Renal pelvis (tissue), 12 donors: Measurements from ENCODE around the gene DTX3L. TPM values are rescaled to one million over a fixed set of nuclear protein-coding genes. Genes with fewer than 3 reads are reported as not detected.

ENCODE experiments used
- DNase-seq: peaks from one replicate; pipeline ENCODE4 v3.0.0-alpha.2; 2013
- long read RNA-seq, 16 experiments: transcript quantifications; one replicate each; lab custom pipeline, GENCODE V29; 2026
- polyA plus RNA-seq, 3 donors: library from polyadenylated mRNA; unstranded; fragments of 120-200 nt; gene quantifications; one replicate each; pipeline ENCODE4 v1.2.1, GENCODE V29; 2013; ENCODE audit not compliant: insufficient read length in 3 of 3

DTX3L gene
- 10 to 100 TPM; 10.6 to 16.4 (median 12.6) TPM for polyA plus RNA-seq
- long read RNA-seq, donor 1 = 0 reads
- long read RNA-seq, donor 2, full-length matches to known transcripts = 4 of 4 reads
- long read RNA-seq, donor 2, partial matches to known transcripts = 0 of 4 reads
- long read RNA-seq, donor 2, other reads (novel, unspliced or antisense) = 0 of 4 reads
- long read RNA-seq, donor 3, partial matches to known transcripts = 7 of 7 reads
- long read RNA-seq, donor 3, other reads (novel, unspliced or antisense) = 0 of 7 reads
- long read RNA-seq, donor 4, full-length matches to known transcripts = 2 of 2 reads
- long read RNA-seq, donor 4, partial matches to known transcripts = 0 of 2 reads
- long read RNA-seq, donor 4, other reads (novel, unspliced or antisense) = 0 of 2 reads
- long read RNA-seq, donor 5, full-length matches to known transcripts = 1 of 1 reads
- long read RNA-seq, donor 5, partial matches to known transcripts = 0 of 1 reads
- long read RNA-seq, donor 5, other reads (novel, unspliced or antisense) = 0 of 1 reads
- long read RNA-seq, donor 6, full-length matches to known transcripts = 1 of 1 reads
- long read RNA-seq, donor 6, partial matches to known transcripts = 0 of 1 reads
- long read RNA-seq, donor 6, other reads (novel, unspliced or antisense) = 0 of 1 reads
- long read RNA-seq, donor 7, full-length matches to known transcripts = 1 of 1 reads
- long read RNA-seq, donor 7, partial matches to known transcripts = 0 of 1 reads
- long read RNA-seq, donor 7, other reads (novel, unspliced or antisense) = 0 of 1 reads
- long read RNA-seq, donor 8 = 0 reads
- long read RNA-seq, donor 9 = 0 reads
- long read RNA-seq, donor 10, full-length matches to known transcripts = 1 of 1 reads
- long read RNA-seq, donor 10, partial matches to known transcripts = 0 of 1 reads
- long read RNA-seq, donor 10, other reads (novel, unspliced or antisense) = 0 of 1 reads
- long read RNA-seq, donor 11 = 0 reads
- long read RNA-seq, donor 12 = 0 reads
- long read RNA-seq, donor 13, full-length matches to known transcripts = 1 of 1 reads
- long read RNA-seq, donor 13, partial matches to known transcripts = 0 of 1 reads
- long read RNA-seq, donor 13, other reads (novel, unspliced or antisense) = 0 of 1 reads
- long read RNA-seq, donor 14 = 0 reads
- long read RNA-seq, donor 15, full-length matches to known transcripts = 3 of 3 reads
- long read RNA-seq, donor 15, partial matches to known transcripts = 0 of 3 reads
- long read RNA-seq, donor 15, other reads (novel, unspliced or antisense) = 0 of 3 reads
- long read RNA-seq, donor 16, partial matches to known transcripts = 21 of 21 reads
- long read RNA-seq, donor 16, other reads (novel, unspliced or antisense) = 0 of 21 reads

- peak; percentile 81 for DNase-seq
Observed at GRCh38 chr3:122564155-122564912, at the start of gene DTX3L, which contains the start of gene PARP9. TSS of gene DTX3L (plus strand) at chr3:122564338. CDS start at chr3:122564427, 89 bp downstream. TSS of gene PARP9 (minus strand) at chr3:122564300. CDS start at chr3:122559620, 4,680 bp downstream.

- no peak for DNase-seq
Observed at GRCh38 chr3:122515020-122515468, 49.1 kb upstream of the DTX3L start.

- no peak for DNase-seq
Observed at GRCh38 chr3:122515870-122516269, 48.3 kb upstream of the DTX3L start.

GRCh38 chr3:122516846-122517360, 47.2 kb upstream of the DTX3L start:
- no peak for DNase-seq

GRCh38 chr3:122519693-122520092, 44.4 kb upstream of the DTX3L start:
- no peak for DNase-seq

- no peak for DNase-seq
Observed at GRCh38 chr3:122520861-122521260, 43.3 kb upstream of the DTX3L start.

GRCh38 chr3:122523317-122523716, 40.8 kb upstream of the DTX3L start:
- DNase-seq = no peak

- no peak for DNase-seq
Observed at GRCh38 chr3:122530164-122530563, 34.0 kb upstream of the DTX3L start.

GRCh38 chr3:122533480-122533879, 30.7 kb upstream of the DTX3L start:
- no peak for DNase-seq

- DNase-seq = no peak
Observed at GRCh38 chr3:122533931-122534334, 30.2 kb upstream of the DTX3L start.

GRCh38 chr3:122535964-122536631, 28.0 kb upstream of the DTX3L start:
- DNase-seq = no peak

GRCh38 chr3:122536632-122537001, 27.5 kb upstream of the DTX3L start:
- no peak for DNase-seq

- DNase-seq = no peak
Observed at GRCh38 chr3:122538956-122539490, 25.1 kb upstream of the DTX3L start.

GRCh38 chr3:122546151-122546550, 18.0 kb upstream of the DTX3L start:
- DNase-seq = no peak

- no peak for DNase-seq
Observed at GRCh38 chr3:122548076-122548475, 16.1 kb upstream of the DTX3L start.

- no peak for DNase-seq
Observed at GRCh38 chr3:122548619-122549018, 15.5 kb upstream of the DTX3L start.

- no peak for DNase-seq
Observed at GRCh38 chr3:122553171-122553570, 11.0 kb upstream of the DTX3L start.

GRCh38 chr3:122555275-122556071, 8.7 kb upstream of the DTX3L start:
- no peak for DNase-seq

- DNase-seq = peak; percentile 48
Observed at GRCh38 chr3:122557356-122557755, 6.8 kb upstream of the DTX3L start.
